Pancreas (tissue), 10 donors: Measurements from ENCODE around the gene ULK3. TPM values are rescaled to one million over a fixed set of nuclear protein-coding genes. Genes with fewer than 3 reads are reported as not detected.

ENCODE experiments used
- ATAC-seq, 4 donors: fragments of 200-7000 bp; cut with Tn5 transposase; one replicate each; pipeline versions ENCODE4 v1.8.0 to v1.9.1; 2020; ENCODE audit warnings: mild to moderate bottlenecking in 4 of 4, moderate library complexity in 4 of 4
- DNase-seq, 6 donors: peaks; one replicate each; pipeline ENCODE4 v3.0.0-alpha.2; 2020
- FAIRE-seq: peaks from 2 replicates; lab custom pipeline; 2012; peaks lifted over from hg19 to GRCh38; lab: Jason Lieb, UNC
- H3K27ac ChIP-seq, 4 donors: fragments of 200-600 bp; sonication (generic); 1 replicate in 3 of 4; 2 replicates in 1 of 4; pipeline versions ENCODE4 v1.5.0 to v1.8.0; 2020
- H3K27me3 ChIP-seq, 4 donors: fragments of 200-600 bp; one replicate each; pipeline ENCODE4 v1.8.0; 2021
- H3K36me3 ChIP-seq, 3 donors: fragments of 200-600 bp; sonication (generic) in 1 of 3; one replicate each; pipeline versions ENCODE4 v1.5.0 to v1.8.0; 2020 to 2021
- H3K4me1 ChIP-seq, 3 donors: fragments of 200-600 bp; one replicate each; pipeline ENCODE4 v1.8.0; 2021
- H3K4me3 ChIP-seq, 4 donors: fragments of 200-600 bp; sonication (generic) in 2 of 4; one replicate each; pipeline versions ENCODE4 v1.5.0 to v1.8.0; 2020 to 2021
- H3K9me3 ChIP-seq, 4 donors: fragments of 200-600 bp; one replicate each; pipeline ENCODE4 v1.8.0; 2021
- WGBS, 2 donors: extraction: QIAGEN DNeasy Blood & Tissue Kit; methylation state at CpG; one replicate each; pipeline ENCODE4 v1.1.7; 2013; 5-methylcytosine and 5-hydroxymethylcytosine counted together
- intact Hi-C, 3 donors: fragments of 100-400 bp; cut with DNase I; formaldehyde crosslinking; loops; one replicate each; pipeline versions ENCODE4 v1.11.1 to v1.14.2; 2022
- polyA plus RNA-seq, 2 donors: library from polyadenylated mRNA; stranded (reverse); fragments of 200-250 nt; gene quantifications; one replicate each; pipeline ENCODE4 v1.2.3, GENCODE V29; 2013
- total RNA-seq, 6 donors: library from RNA; stranded (reverse); fragmentation: NEBNext Ultra II Directional in 4 of 6; extraction: Animal tissue kit (Norgen Biotek cat#: 25700) in 4 of 6; gene quantifications; one replicate each; pipeline versions ENCODE4 v1.2.1 to v1.2.4, GENCODE V29; 2021 to 2023
- TF ChIP-seq, protein P1 (sequence below), 4 donors: fragments of 200-600 bp; sonication (generic) in 3 of 4; IDR thresholded peaks; one replicate each; pipeline versions ENCODE4 v1.5.0 to v1.8.0; 2021; ENCODE audit warnings: antibody characterized with exemption in 4 of 4
- donor health status: healthy with polysubstance abuse.
- donor health status: DM: no; HTN: no; CAD: no; lungs with moderate emphysema.
- donor health status: DM: no; HTN: no; CAD: no.
- donor health status: control.
- donor health status: control.
- donor health status: Bipolar disorder and iron deficiency.
- donor health status: DM: yes; HTN: yes; CAD: no.
- donor health status: DM: no; HTN: no; CAD: no.
- donor health status: DM: no; HTN: no; CAD: no.
- donor health status: DM: yes; HTN: yes; CAD: no.

Gene ULK3
- total and polyA plus RNA-seq, 8 donors: 15.0 to 83.5 (median 22.2) TPM

GRCh38 chr15:74807282-74807681 is 35.7 kb downstream of the ULK3 start:
- ATAC-seq: no peak
- TF ChIP-seq, protein P1, sequence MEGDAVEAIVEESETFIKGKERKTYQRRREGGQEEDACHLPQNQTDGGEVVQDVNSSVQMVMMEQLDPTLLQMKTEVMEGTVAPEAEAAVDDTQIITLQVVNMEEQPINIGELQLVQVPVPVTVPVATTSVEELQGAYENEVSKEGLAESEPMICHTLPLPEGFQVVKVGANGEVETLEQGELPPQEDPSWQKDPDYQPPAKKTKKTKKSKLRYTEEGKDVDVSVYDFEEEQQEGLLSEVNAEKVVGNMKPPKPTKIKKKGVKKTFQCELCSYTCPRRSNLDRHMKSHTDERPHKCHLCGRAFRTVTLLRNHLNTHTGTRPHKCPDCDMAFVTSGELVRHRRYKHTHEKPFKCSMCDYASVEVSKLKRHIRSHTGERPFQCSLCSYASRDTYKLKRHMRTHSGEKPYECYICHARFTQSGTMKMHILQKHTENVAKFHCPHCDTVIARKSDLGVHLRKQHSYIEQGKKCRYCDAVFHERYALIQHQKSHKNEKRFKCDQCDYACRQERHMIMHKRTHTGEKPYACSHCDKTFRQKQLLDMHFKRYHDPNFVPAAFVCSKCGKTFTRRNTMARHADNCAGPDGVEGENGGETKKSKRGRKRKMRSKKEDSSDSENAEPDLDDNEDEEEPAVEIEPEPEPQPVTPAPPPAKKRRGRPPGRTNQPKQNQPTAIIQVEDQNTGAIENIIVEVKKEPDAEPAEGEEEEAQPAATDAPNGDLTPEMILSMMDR (IDR thresholded peaks at IDR 0.05): no peak
- 63 to 75% methylated on average over 5 of the region's 5 CpGs for WGBS, 2 donors
- intact Hi-C loops: no loop called here
- Histone ChIP-seq H3K9me3 (no peaks in the 10 kb centered on the region), H3K27me3 (no peaks in the 10 kb centered on the region), H3K4me3 (no peak overlapping the region), H3K27ac (no peak overlapping the region), H3K36me3 (peaks cover 3 to 7% (median 3%) of the 10 kb centered on the region in 3 donors), H3K4me1 (no peaks in the 10 kb centered on the region)
- DNase-seq: no peak
- no peak for FAIRE-seq

- Histone ChIP-seq H3K27ac (no peak overlapping the region), H3K4me1 (peaks cover 0 to under 1% (median 0%) of the 10 kb centered on the region in 3 donors), H3K36me3 (peaks cover 3 to 7% (median 5%) of the 10 kb centered on the region in 3 donors), H3K27me3 (no peaks in the 10 kb centered on the region), H3K9me3 (no peaks in the 10 kb centered on the region), H3K4me3 (no peak overlapping the region)
- WGBS, 2 donors: 78 to 87% methylated on average over 6 of the region's 6 CpGs
- no peak for ATAC-seq
- no peak for FAIRE-seq
- intact Hi-C loops: no loop called here
- TF ChIP-seq, protein P1 (IDR thresholded peaks at IDR 0.05): no peak
- no peak for DNase-seq
Measured at GRCh38 chr15:74804935-74805334, 38.0 kb downstream of the ULK3 start.

DNA sequence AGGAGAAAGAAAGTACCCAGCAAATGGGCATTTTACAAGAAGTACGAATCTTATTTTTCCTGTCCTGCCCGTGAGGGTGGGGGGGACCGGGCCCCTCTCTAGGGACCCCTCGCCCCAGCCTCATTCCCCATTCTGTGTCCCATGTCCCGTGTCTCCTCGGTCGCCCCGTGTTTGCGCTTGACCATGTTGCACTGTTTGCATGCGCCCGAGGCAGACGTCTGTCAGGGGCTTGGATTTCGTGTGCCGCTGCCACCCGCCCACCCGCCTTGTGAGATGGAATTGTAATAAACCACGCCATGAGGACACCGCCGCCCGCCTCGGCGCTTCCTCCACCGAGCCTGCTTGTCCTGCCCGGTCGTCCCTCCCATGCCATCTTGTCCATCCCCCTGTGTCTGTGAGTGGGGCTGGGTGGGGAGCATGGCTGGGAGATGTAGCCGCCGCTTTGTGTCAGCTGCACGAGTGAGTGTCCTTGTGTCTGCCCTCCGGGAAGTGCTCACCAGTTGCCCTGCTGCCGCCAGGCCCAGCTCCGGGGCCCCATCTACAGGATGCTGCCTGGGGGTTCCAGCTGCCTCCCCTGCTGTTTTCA is 40.0 kb downstream of the ULK3 start:
- TF ChIP-seq, protein P1 (IDR thresholded peaks at IDR 0.05): no peak
- intact Hi-C loops: no loop called here
- Histone ChIP-seq H3K36me3 (peaks cover 5 to 7% (median 6%) of the 10 kb centered on the region in 3 donors), H3K4me3 (no peak overlapping the region), H3K4me1 (peaks cover 0 to 4% (median 0%) of the 10 kb centered on the region in 3 donors), H3K27ac (no peak overlapping the region), H3K27me3 (no peaks in the 10 kb centered on the region), H3K9me3 (no peaks in the 10 kb centered on the region)
- ATAC-seq (no peak), DNase-seq (no peak), FAIRE-seq (no peak)
- WGBS, 2 donors: 92 to 93% methylated on average over 31 of the region's 31 CpGs

GRCh38 chr15:74802290-74802689 is 40.7 kb downstream of the ULK3 start:
- intact Hi-C loops: no loop called here
- no peak for ATAC-seq
- WGBS, 2 donors: 94 to 98% methylated on average over 19 to 20 of the region's 20 CpGs
- H3K4me3 ChIP-seq: no peak overlapping the region
- no peaks in the 10 kb centered on the region for H3K9me3 ChIP-seq
- H3K27me3 ChIP-seq: no peaks in the 10 kb centered on the region
- peaks cover 5 to 7% (median 6%) of the 10 kb centered on the region in 3 donors for H3K36me3 ChIP-seq
- H3K4me1 ChIP-seq: peaks cover 0 to 4% (median 0%) of the 10 kb centered on the region in 3 donors
- no peak overlapping the region for H3K27ac ChIP-seq
- FAIRE-seq: no peak
- DNase-seq: no peak
- TF ChIP-seq, protein P1 (IDR thresholded peaks at IDR 0.05): no peak

GRCh38 chr15:74801311-74801997 is 41.5 kb downstream of the ULK3 start:
- intact Hi-C loops: no loop called here
- DNase-seq (no peak), ATAC-seq (no peak), FAIRE-seq (no peak)
- TF ChIP-seq, protein P1 (IDR thresholded peaks at IDR 0.05): no peak
- Histone ChIP-seq H3K9me3 (no peaks in the 10 kb centered on the region), H3K27ac (no peak overlapping the region), H3K36me3 (peaks cover 5 to 7% (median 6%) of the 10 kb centered on the region in 3 donors), H3K4me1 (peaks cover 0 to 4% (median 0%) of the 10 kb centered on the region in 3 donors), H3K27me3 (no peaks in the 10 kb centered on the region), H3K4me3 (no peak overlapping the region)
- 86 to 87% methylated on average over 18 of the region's 18 CpGs for WGBS, 2 donors
